Fibroblast of gingiva (primary cell): ENCODE results near the gene HSF5.
"Not testable (repeated sequence)": the region's sequence is repeated elsewhere in the genome, so short reads cannot be mapped to it uniquely, and the experiment has no call there.

ENCODE experiments used
- DNase-seq: peaks from one replicate; pipeline ENCODE4 v3.0.0-alpha.2; 2011; ENCODE audit warnings: low read depth

Gene HSF5

GRCh38 chr17:58481798-58482197 lies 6.4 kb downstream of the HSF5 start:
- not testable (repeated sequence) for DNase-seq

- DNase-seq: no peak
Observed at GRCh38 chr17:58480090-58480489, 8.1 kb downstream of the HSF5 start.

- DNase-seq: no peak
Observed at GRCh38 chr17:58476812-58477211, 11.4 kb downstream of the HSF5 start.

GRCh38 chr17:58475985-58476384 lies 12.2 kb downstream of the HSF5 start:
- DNase-seq: no peak

- DNase-seq: no peak
Observed at GRCh38 chr17:58470356-58470755, 17.9 kb downstream of the HSF5 start.

- DNase-seq: no peak
Observed at GRCh38 chr17:58468944-58469343, 19.3 kb downstream of the HSF5 start.

- DNase-seq: no peak
Observed at GRCh38 chr17:58455491-58455890, 32.7 kb downstream of the HSF5 start.

- no peak for DNase-seq
Observed at GRCh38 chr17:58452738-58453137, 35.5 kb downstream of the HSF5 start.

GRCh38 chr17:58447039-58447975 lies 40.9 kb downstream of the HSF5 start:
- DNase-seq: peak; percentile 72

- no peak for DNase-seq
Observed at GRCh38 chr17:58446086-58446485, 42.1 kb downstream of the HSF5 start.

GRCh38 chr17:58436805-58437239 lies 51.4 kb downstream of the HSF5 start:
- no peak for DNase-seq

GRCh38 chr17:58436245-58436644 lies 52.0 kb downstream of the HSF5 start:
- DNase-seq: no peak

- DNase-seq: no peak
Observed at GRCh38 chr17:58432806-58433573, 55.2 kb downstream of the HSF5 start.

- DNase-seq: no peak
Observed at GRCh38 chr17:58427807-58428206, 60.4 kb downstream of the HSF5 start.

- no peak for DNase-seq
Observed at GRCh38 chr17:58421711-58422110, 66.5 kb downstream of the HSF5 start.

- no peak for DNase-seq
Observed at GRCh38 chr17:58420827-58421226, 67.4 kb downstream of the HSF5 start.

GRCh38 chr17:58417300-58418092 lies 70.7 kb downstream of the HSF5 start, which contains the start of gene RNF43:
RNF43 (minus strand) TSS chr17:58417534; CDS start chr17:58415577, 1,957 bp downstream.
- DNase-seq: peak; percentile 60

GRCh38 chr17:58416937-58417299 lies 71.3 kb downstream of the HSF5 start:
- no peak for DNase-seq

- DNase-seq: no peak
Observed at GRCh38 chr17:58416396-58416795, 71.8 kb downstream of the HSF5 start.

- no peak for DNase-seq
Observed at GRCh38 chr17:58415371-58416055, 72.7 kb downstream of the HSF5 start.

GRCh38 chr17:58414596-58414997 lies 73.6 kb downstream of the HSF5 start:
- no peak for DNase-seq

GRCh38 chr17:58413684-58414083 lies 74.5 kb downstream of the HSF5 start:
- no peak for DNase-seq
